GM10266 (cell line): ENCODE results near the gene GRK1.

ENCODE experiments used
- DNase-seq: peaks from one replicate; pipeline ENCODE4 v3.0.0; 2012; ENCODE audit errors: extremely low spot score
- CTCF ChIP-seq: IDR thresholded peaks from 2 replicates; pipeline ENCODE4 v1.5.1; 2012; ENCODE audit warnings: mild to moderate bottlenecking, low read depth; ENCODE audit not compliant: control insufficient read depth, insufficient read depth; ENCODE audit errors: missing control alignments

GRK1 gene

GRCh38 chr13:113758651-113759524 lies 91.9 kb downstream of the GRK1 start, which contains the start of gene TMEM255B:
Gene TMEM255B (plus strand): TSS chr13:113759226. CDS start chr13:113759270, 44 bp downstream.
- TF ChIP-seq CTCF, result peak; percentile 19
- DNase-seq, result peak; percentile 94

- TF ChIP-seq CTCF, result no peak
- no peak for DNase-seq
Observed at GRCh38 chr13:113759525-113760137, 92.6 kb downstream of the GRK1 start.

DNA sequence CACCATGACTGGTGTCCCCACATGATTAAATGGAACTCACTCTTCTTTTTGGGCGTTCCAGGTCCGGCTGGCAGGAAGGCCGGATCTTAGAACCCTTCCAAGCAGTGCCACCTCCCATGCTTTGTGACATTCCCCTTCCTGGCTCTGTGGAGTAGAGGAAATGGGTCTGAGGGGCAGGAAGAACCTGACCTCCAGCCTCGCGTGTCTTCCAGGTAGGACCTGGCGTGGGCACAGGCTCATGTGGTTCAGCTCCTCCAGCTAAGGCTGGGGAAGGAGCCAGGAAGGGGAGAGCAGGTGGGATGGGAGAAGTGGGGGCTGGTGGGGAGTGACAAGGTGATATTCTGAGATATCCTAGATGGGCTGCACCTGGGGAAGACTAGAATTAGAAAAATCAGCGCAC lies 94.1 kb downstream of the GRK1 start:
- DNase-seq, result no peak
- no peak for TF ChIP-seq CTCF

- DNase-seq, result no peak
- TF ChIP-seq CTCF, result no peak
Observed at GRCh38 chr13:113762075-113762474, 95.1 kb downstream of the GRK1 start.

- DNase-seq, result no peak
- TF ChIP-seq CTCF, result no peak
Observed at GRCh38 chr13:113762538-113762937, 95.5 kb downstream of the GRK1 start.

GRCh38 chr13:113763254-113763653 lies 96.2 kb downstream of the GRK1 start:
- no peak for TF ChIP-seq CTCF
- no peak for DNase-seq

- TF ChIP-seq CTCF, result no peak
Observed at GRCh38 chr13:113763961-113764792, 97.2 kb downstream of the GRK1 start.

More at GRCh38 chr13:113763961-113764792, 97.2 kb downstream of the GRK1 start:
- DNase-seq, result no peak
